ENCODE measurements around the gene MAP4K4.

DNA sequence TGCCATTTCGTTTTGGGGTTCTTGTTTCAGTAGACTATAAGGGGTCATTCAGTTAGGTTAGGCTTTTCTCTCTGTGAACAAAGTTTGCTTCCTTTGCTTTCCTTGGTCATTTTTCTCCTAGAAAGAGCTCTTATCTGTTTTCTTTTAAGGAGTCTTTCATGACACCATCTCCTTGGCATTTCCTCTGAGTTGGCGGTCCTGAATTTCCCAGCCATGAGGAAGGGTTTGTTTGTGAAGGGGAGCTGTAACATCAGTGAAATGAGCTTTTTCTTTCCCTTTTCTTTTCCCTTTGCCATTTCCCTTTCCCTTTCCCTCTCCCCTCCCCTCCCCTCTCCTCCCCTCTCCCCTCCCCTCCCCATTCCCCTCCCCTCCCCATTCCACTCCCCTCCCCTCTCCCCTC, 61.7 kb downstream of the MAP4K4 start:
- TF ChIP-seq, protein P1, sequence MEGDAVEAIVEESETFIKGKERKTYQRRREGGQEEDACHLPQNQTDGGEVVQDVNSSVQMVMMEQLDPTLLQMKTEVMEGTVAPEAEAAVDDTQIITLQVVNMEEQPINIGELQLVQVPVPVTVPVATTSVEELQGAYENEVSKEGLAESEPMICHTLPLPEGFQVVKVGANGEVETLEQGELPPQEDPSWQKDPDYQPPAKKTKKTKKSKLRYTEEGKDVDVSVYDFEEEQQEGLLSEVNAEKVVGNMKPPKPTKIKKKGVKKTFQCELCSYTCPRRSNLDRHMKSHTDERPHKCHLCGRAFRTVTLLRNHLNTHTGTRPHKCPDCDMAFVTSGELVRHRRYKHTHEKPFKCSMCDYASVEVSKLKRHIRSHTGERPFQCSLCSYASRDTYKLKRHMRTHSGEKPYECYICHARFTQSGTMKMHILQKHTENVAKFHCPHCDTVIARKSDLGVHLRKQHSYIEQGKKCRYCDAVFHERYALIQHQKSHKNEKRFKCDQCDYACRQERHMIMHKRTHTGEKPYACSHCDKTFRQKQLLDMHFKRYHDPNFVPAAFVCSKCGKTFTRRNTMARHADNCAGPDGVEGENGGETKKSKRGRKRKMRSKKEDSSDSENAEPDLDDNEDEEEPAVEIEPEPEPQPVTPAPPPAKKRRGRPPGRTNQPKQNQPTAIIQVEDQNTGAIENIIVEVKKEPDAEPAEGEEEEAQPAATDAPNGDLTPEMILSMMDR (IDR thresholded peaks at IDR 0.05): no peak
- TF ChIP-seq POLR2AphosphoS5 (IDR thresholded peaks at IDR 0.05) (no peak), EP300 (IDR thresholded peaks at IDR 0.05) (no peak), POLR2A (IDR thresholded peaks at IDR 0.05) (no peak)

Data from suprapubic skin (tissue), 4 donors.